Measurements from ENCODE around the gene FMNL2.

FMNL2 gene

DNA sequence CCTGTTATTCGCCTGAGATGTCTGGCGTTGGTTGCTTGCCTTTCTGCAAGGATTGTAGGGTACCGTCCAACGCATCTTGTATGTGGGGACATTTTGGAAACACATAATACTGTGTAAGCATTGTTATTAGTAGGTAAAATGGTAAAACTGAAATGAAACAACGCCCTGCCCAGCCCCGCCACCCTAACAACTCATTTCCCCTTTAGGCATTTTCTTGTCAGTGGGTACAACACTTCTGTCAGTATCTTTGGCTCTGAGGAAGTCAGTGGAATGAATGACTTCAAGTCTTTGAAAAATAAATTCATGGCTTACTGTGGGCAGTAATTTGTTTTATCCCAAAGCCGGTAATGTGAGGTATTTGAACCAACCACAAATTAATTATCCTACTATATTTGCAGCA, 86.0 kb downstream of the FMNL2 start:
- no peak for TF ChIP-seq EZH2 (optimal IDR thresholded peaks at IDR 0.05; ENCODE audit: low read depth, low read length)
- TF ChIP-seq, protein P1, sequence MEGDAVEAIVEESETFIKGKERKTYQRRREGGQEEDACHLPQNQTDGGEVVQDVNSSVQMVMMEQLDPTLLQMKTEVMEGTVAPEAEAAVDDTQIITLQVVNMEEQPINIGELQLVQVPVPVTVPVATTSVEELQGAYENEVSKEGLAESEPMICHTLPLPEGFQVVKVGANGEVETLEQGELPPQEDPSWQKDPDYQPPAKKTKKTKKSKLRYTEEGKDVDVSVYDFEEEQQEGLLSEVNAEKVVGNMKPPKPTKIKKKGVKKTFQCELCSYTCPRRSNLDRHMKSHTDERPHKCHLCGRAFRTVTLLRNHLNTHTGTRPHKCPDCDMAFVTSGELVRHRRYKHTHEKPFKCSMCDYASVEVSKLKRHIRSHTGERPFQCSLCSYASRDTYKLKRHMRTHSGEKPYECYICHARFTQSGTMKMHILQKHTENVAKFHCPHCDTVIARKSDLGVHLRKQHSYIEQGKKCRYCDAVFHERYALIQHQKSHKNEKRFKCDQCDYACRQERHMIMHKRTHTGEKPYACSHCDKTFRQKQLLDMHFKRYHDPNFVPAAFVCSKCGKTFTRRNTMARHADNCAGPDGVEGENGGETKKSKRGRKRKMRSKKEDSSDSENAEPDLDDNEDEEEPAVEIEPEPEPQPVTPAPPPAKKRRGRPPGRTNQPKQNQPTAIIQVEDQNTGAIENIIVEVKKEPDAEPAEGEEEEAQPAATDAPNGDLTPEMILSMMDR (IDR thresholded peaks at IDR 0.05; ENCODE audit: low read length) = no peak
- no peak for TF ChIP-seq EZH2phosphoT487 (IDR thresholded peaks at IDR 0.05; ENCODE audit: low read length)
- H3K36me3 ChIP-seq (replicated peaks; ENCODE audit: insufficient read depth, low read length) = no peaks in the 10 kb centered on the region
- peaks cover 4% of the 10 kb centered on the region; the same call in 1 of the 2 replicates for H3K4me1 ChIP-seq (ENCODE audit: low read length)
- no peaks in the 10 kb centered on the region for H3K79me2 ChIP-seq (ENCODE audit: low read length)
- DNase-seq = no peak
- no peak overlapping the region for H3K9ac ChIP-seq (ENCODE audit: low read length)
- no peaks in the 10 kb centered on the region for H3K9me2 ChIP-seq (replicated peaks; ENCODE audit: insufficient read depth, low read length)
- no peak overlapping the region for H3K4me3 ChIP-seq (ENCODE audit: low read length)
- no peaks in the 10 kb centered on the region for H4K20me1 ChIP-seq (ENCODE audit: insufficient read depth, low read length)
- no peaks in the 10 kb centered on the region for H3K9me3 ChIP-seq (replicated peaks; ENCODE audit: insufficient read depth, low read length)
- no peak overlapping the region for H2AFZ ChIP-seq (ENCODE audit: low read length)
- H3K4me2 ChIP-seq (ENCODE audit: low read depth, low read length) = no peak overlapping the region
- no peaks in the 10 kb centered on the region for H3F3A ChIP-seq (ENCODE audit: insufficient read depth, low read length)
- no peak overlapping the region for H3K27ac ChIP-seq (ENCODE audit: low read length)
- H3K27me3 ChIP-seq (replicated peaks; ENCODE audit: insufficient read depth, low read length) = no peaks in the 10 kb centered on the region

DNA sequence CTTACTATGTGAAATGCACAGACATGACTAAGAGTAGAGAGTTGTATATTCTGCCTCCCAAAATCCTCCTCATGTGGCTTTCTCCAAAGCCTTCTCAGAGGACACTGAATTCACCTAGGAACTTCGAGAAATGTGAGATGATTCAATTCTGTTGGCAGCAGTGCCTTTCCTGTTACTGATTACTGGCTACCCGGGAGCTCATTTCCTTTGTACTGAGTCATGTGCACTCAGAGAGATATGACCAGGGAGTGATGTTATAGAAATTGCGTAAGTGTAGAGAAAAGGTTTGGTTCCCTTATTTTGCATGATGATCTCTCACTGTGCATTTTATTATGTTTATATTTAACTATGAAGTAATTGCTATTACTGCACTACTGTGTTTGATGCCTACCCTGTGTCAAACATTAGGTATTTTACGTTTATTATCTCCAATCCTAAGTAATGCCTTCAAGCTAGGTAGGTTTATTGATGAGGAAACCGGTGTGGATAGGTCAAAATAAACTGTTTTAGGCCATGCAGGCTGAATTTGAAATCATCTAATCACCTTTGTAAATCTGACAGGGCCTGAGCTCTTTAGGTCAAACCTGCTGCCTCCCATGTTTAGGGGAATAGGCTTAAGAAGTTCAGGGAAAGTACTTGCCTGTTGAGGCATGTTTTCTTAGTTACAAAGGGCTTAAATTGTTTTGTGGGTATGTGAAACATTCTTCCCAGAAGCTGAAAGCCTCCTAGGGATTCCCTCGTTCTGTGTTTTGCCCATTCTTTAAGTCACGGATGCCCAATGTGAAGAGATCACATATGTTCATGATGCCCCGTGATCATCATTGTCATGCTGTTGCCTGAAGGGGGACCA, 86.8 kb downstream of the FMNL2 start:
- Histone ChIP-seq H3K4me3 (ENCODE audit: low read length) (no peak overlapping the region), H3F3A (ENCODE audit: insufficient read depth, low read length) (no peaks in the 10 kb centered on the region), H3K4me2 (ENCODE audit: low read depth, low read length) (no peak overlapping the region), H3K9ac (ENCODE audit: low read length) (no peak overlapping the region), H4K20me1 (ENCODE audit: insufficient read depth, low read length) (no peaks in the 10 kb centered on the region), H3K9me3 (replicated peaks; ENCODE audit: insufficient read depth, low read length) (no peaks in the 10 kb centered on the region), H3K36me3 (replicated peaks; ENCODE audit: insufficient read depth, low read length) (no peaks in the 10 kb centered on the region), H2AFZ (ENCODE audit: low read length) (no peak overlapping the region), H3K27me3 (replicated peaks; ENCODE audit: insufficient read depth, low read length) (no peaks in the 10 kb centered on the region), H3K27ac (ENCODE audit: low read length) (no peak overlapping the region), H3K79me2 (ENCODE audit: low read length) (no peaks in the 10 kb centered on the region), H3K4me1 (ENCODE audit: low read length) (peaks cover 4% of the 10 kb centered on the region; the same call in 1 of the 2 replicates), H3K9me2 (replicated peaks; ENCODE audit: insufficient read depth, low read length) (no peaks in the 10 kb centered on the region)
- TF ChIP-seq EZH2 (optimal IDR thresholded peaks at IDR 0.05; ENCODE audit: low read depth, low read length) (no peak), EZH2phosphoT487 (IDR thresholded peaks at IDR 0.05; ENCODE audit: low read length) (no peak)
- TF ChIP-seq, protein P1 (IDR thresholded peaks at IDR 0.05; ENCODE audit: low read length) = no peak
- DNase-seq = no peak

GRCh38 chr2:152423684-152424083, 88.7 kb downstream of the FMNL2 start:
- H3K9me3 ChIP-seq (replicated peaks; ENCODE audit: insufficient read depth, low read length) = no peaks in the 10 kb centered on the region
- H3K4me2 ChIP-seq (ENCODE audit: low read depth, low read length) = no peak overlapping the region
- no peak overlapping the region for H3K27ac ChIP-seq (ENCODE audit: low read length)
- DNase-seq = no peak
- H3K4me1 ChIP-seq (ENCODE audit: low read length) = no peaks in the 10 kb centered on the region
- H2AFZ ChIP-seq (ENCODE audit: low read length) = no peak overlapping the region
- no peak overlapping the region for H3K9ac ChIP-seq (ENCODE audit: low read length)
- no peaks in the 10 kb centered on the region for H3F3A ChIP-seq (ENCODE audit: insufficient read depth, low read length)
- no peaks in the 10 kb centered on the region for H3K79me2 ChIP-seq (ENCODE audit: low read length)
- no peaks in the 10 kb centered on the region for H3K9me2 ChIP-seq (replicated peaks; ENCODE audit: insufficient read depth, low read length)
- H4K20me1 ChIP-seq (ENCODE audit: insufficient read depth, low read length) = no peaks in the 10 kb centered on the region
- H3K27me3 ChIP-seq (replicated peaks; ENCODE audit: insufficient read depth, low read length) = no peaks in the 10 kb centered on the region
- no peak overlapping the region for H3K4me3 ChIP-seq (ENCODE audit: low read length)
- no peaks in the 10 kb centered on the region for H3K36me3 ChIP-seq (replicated peaks; ENCODE audit: insufficient read depth, low read length)
- TF ChIP-seq, protein P1 (IDR thresholded peaks at IDR 0.05; ENCODE audit: low read length) = no peak
- TF ChIP-seq EZH2 (optimal IDR thresholded peaks at IDR 0.05; ENCODE audit: low read depth, low read length) = no peak
- TF ChIP-seq EZH2phosphoT487 (IDR thresholded peaks at IDR 0.05; ENCODE audit: low read length) = no peak

Data from MM.1S (cell line).